Thymus (tissue), 11 donors: ENCODE results near the gene TMEM201. TPM values are rescaled to one million over a fixed set of nuclear protein-coding genes. Genes with fewer than 3 reads are reported as not detected.

Experiments used
- DNase-seq, 9 donors: peaks; one replicate each; pipeline ENCODE4 v3.0.0-alpha.2; 2013; ENCODE audit warnings: low spot score in 9 of 9, low read depth in 6 of 9, missing footprints in 1 of 9
- H3K27ac ChIP-seq, 2 donors: one replicate each; pipeline ENCODE4 v1.5.1; 2013; ENCODE audit warnings: control low read depth in 1 of 2, low read depth in 1 of 2, low read length in 1 of 2, mild to moderate bottlenecking in 1 of 2, moderate library complexity in 1 of 2
- H3K27me3 ChIP-seq, 2 donors: one replicate each; pipeline ENCODE4 v1.5.1; 2013; ENCODE audit warnings: low read length in 1 of 2; ENCODE audit not compliant: control insufficient read depth in 2 of 2, insufficient read depth in 1 of 2
- H3K36me3 ChIP-seq, 2 donors: one replicate each; pipeline ENCODE4 v1.5.1; 2013; ENCODE audit warnings: low read length in 1 of 2, mild to moderate bottlenecking in 1 of 2, moderate library complexity in 1 of 2; ENCODE audit not compliant: control insufficient read depth in 2 of 2, insufficient read depth in 2 of 2
- H3K4me1 ChIP-seq, 2 donors: one replicate each; pipeline ENCODE4 v1.5.1; 2013; ENCODE audit warnings: low read length in 2 of 2; ENCODE audit not compliant: control insufficient read depth in 2 of 2, insufficient read depth in 2 of 2
- H3K4me3 ChIP-seq, 2 donors: one replicate each; pipeline ENCODE4 v1.5.1; 2013; ENCODE audit warnings: low read length in 2 of 2, control low read depth in 1 of 2, mild to moderate bottlenecking in 1 of 2
- H3K9me3 ChIP-seq, 2 donors: one replicate each; pipeline ENCODE4 v1.5.1; 2013; ENCODE audit warnings: low read length in 1 of 2, mild to moderate bottlenecking in 1 of 2; ENCODE audit not compliant: control insufficient read depth in 2 of 2, insufficient read depth in 1 of 2
- WGBS: extraction: QIAGEN DNeasy Blood & Tissue Kit; methylation state at CpG from one replicate; pipeline ENCODE4 v1.1.7; 2013; 5-methylcytosine and 5-hydroxymethylcytosine counted together
- polyA plus RNA-seq: library from polyadenylated mRNA; stranded (reverse); fragments of 200-250 nt; gene quantifications from one replicate; pipeline ENCODE4 v1.2.3, GENCODE V29; 2013
- total RNA-seq: library from RNA; stranded (reverse); fragments of 120-200 nt; gene quantifications from one replicate; pipeline ENCODE4 v1.2.4, GENCODE V29; 2013
- donor health status: healthy.

Gene TMEM201
- total and polyA plus RNA-seq, 2 donors: 1.7 to 4.4 TPM

GRCh38 chr1:9590201-9590600, 1.5 kb downstream of the TMEM201 start:
- Histone ChIP-seq H3K9me3 (peaks cover 0 to 2% of the 10 kb centered on the region in 2 donors), H3K4me3 (no peak overlapping the region), H3K36me3 (peaks cover 0 to 2% of the 10 kb centered on the region in 2 donors), H3K27me3 (peaks cover 0 to 3% of the 10 kb centered on the region in 2 donors), H3K4me1 (peaks cover 8 to 57% of the 10 kb centered on the region in 2 donors), H3K27ac (no peak overlapping the region)
- DNase-seq: no peak
- 97% methylated on average over 7 of the region's 7 CpGs for WGBS

GRCh38 chr1:9590945-9591668, 2.4 kb downstream of the TMEM201 start:
- no peak for DNase-seq
- Histone ChIP-seq H3K9me3 (peaks cover 0 to 2% of the 10 kb centered on the region in 2 donors), H3K36me3 (peaks cover 0 to 2% of the 10 kb centered on the region in 2 donors), H3K27ac (no peak overlapping the region), H3K27me3 (peaks cover 0 to 3% of the 10 kb centered on the region in 2 donors), H3K4me3 (no peak overlapping the region), H3K4me1 (peaks cover 8 to 57% of the 10 kb centered on the region in 2 donors)
- WGBS: 93% methylated on average over 19 of the region's 19 CpGs

- peaks cover 8 to 57% of the 10 kb centered on the region in 2 donors for H3K4me1 ChIP-seq
- H3K27me3 ChIP-seq: peaks cover 0 to 3% of the 10 kb centered on the region in 2 donors
- H3K9me3 ChIP-seq: peaks cover 0 to 2% of the 10 kb centered on the region in 2 donors
- H3K27ac ChIP-seq: no peak overlapping the region
- peaks cover under 1 to 6% of the 10 kb centered on the region in 2 donors for H3K36me3 ChIP-seq
- H3K4me3 ChIP-seq: no peak overlapping the region
- DNase-seq: no peak
- WGBS: 93% methylated on average over 22 of the region's 22 CpGs
These were observed 3.2 kb downstream of the TMEM201 start for GRCh38 chr1:9591669-9592509.

GRCh38 chr1:9592510-9593075, 3.9 kb downstream of the TMEM201 start:
- peaks cover 0 to 3% of the 10 kb centered on the region in 2 donors for H3K27me3 ChIP-seq
- DNase-seq: no peak
- 89% methylated on average over 16 of the region's 16 CpGs for WGBS
- H3K27ac ChIP-seq: no peak overlapping the region
- peaks cover 0 to 2% of the 10 kb centered on the region in 2 donors for H3K9me3 ChIP-seq
- H3K4me3 ChIP-seq: no peak overlapping the region
- H3K36me3 ChIP-seq: peaks cover 7 to 13% of the 10 kb centered on the region in 2 donors
- peaks cover 8 to 57% of the 10 kb centered on the region in 2 donors for H3K4me1 ChIP-seq

GRCh38 chr1:9593147-9593491, 4.4 kb downstream of the TMEM201 start:
- H3K36me3 ChIP-seq: peaks cover 11 to 18% of the 10 kb centered on the region in 2 donors
- H3K4me3 ChIP-seq: no peak overlapping the region
- WGBS: 78% methylated on average over 9 of the region's 9 CpGs
- DNase-seq: no peak
- peak overlapping the region in 1 of 2 donors; percentile 41 for H3K27ac ChIP-seq
- peaks cover 0 to 2% of the 10 kb centered on the region in 2 donors for H3K9me3 ChIP-seq
- H3K27me3 ChIP-seq: peaks cover 0 to 3% of the 10 kb centered on the region in 2 donors
- peaks cover 8 to 55% of the 10 kb centered on the region in 2 donors for H3K4me1 ChIP-seq

GRCh38 chr1:9593492-9594465, 5.1 kb downstream of the TMEM201 start:
- H3K4me1 ChIP-seq: peaks cover 5 to 53% of the 10 kb centered on the region in 2 donors
- peaks cover 0 to 2% of the 10 kb centered on the region in 2 donors for H3K9me3 ChIP-seq
- H3K4me3 ChIP-seq: no peak overlapping the region
- peaks cover 15 to 23% of the 10 kb centered on the region in 2 donors for H3K36me3 ChIP-seq
- peaks cover 0 to 3% of the 10 kb centered on the region in 2 donors for H3K27me3 ChIP-seq
- peak in 6 of 9 donors; percentile 35 to 76 (median 52) for DNase-seq
- whole genome bisulfite sequencing: 77% methylated on average over 25 of the region's 25 CpGs
- H3K27ac ChIP-seq: peak overlapping the region in 1 of 2 donors; percentile 41

- 97% methylated on average over 20 of the region's 20 CpGs for WGBS
These were observed 5.9 kb downstream of the TMEM201 start for GRCh38 chr1:9594471-9595155.

More at GRCh38 chr1:9594471-9595155, 5.9 kb downstream of the TMEM201 start:
- H3K36me3 ChIP-seq: peaks cover 18 to 23% of the 10 kb centered on the region in 2 donors
- H3K27me3 ChIP-seq: no peaks in the 10 kb centered on the region
- DNase-seq: no peak
- no peak overlapping the region for H3K4me3 ChIP-seq
- H3K4me1 ChIP-seq: peaks cover 5 to 48% of the 10 kb centered on the region in 2 donors
- no peak overlapping the region for H3K27ac ChIP-seq
- peaks cover 0 to 2% of the 10 kb centered on the region in 2 donors for H3K9me3 ChIP-seq
